ENCODE data around the gene ATP6V1G2. TPM values are rescaled to one million over a fixed set of nuclear protein-coding genes. Genes with fewer than 3 reads are reported as not detected.

ATP6V1G2 gene
- total and polyA plus RNA-seq, 2 experiments from 2014 or later, result 2.4 to 2.7 TPM

DNA sequence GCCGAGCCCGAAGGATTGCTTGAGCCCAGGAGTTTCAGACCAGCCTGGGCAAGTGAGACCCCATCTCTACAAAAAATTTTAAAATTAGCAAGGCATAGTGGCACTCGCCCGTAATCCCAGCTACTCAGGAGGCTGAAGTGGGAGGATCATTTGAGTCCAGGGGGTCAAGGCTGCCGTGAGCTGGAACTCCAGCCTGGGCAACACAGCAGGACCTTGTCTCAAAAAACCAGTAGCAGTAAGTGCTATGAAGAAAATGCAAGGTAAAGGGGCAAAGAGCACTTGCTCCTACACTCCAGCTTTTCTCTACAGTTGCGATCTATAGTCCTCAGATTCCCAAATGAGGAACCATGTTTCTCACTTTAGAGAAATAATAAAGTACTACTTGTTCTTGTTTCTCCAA, 2.8 kb downstream of the ATP6V1G2 start (continued):
- no peak for TF ChIP-seq POLR2AphosphoS5 (IDR thresholded peaks at IDR 0.05; ENCODE audit: low read depth)
- TF ChIP-seq NANOG (IDR thresholded peaks at IDR 0.05; ENCODE audit: borderline replicate concordance), result no peak
- TF ChIP-seq ZNF331 (CRISPR knock-in tag; IDR thresholded peaks at IDR 0.05; ENCODE audit: low read depth), result no peak
- no peak for TF ChIP-seq JUNB (IDR thresholded peaks at IDR 0.05; ENCODE audit: unreplicated experiment)
- no peak for TF ChIP-seq CREB1 (CRISPR knock-in tag; IDR thresholded peaks at IDR 0.05; ENCODE audit: low read depth)
- no peak for TF ChIP-seq ZNF114 (CRISPR knock-in tag; IDR thresholded peaks at IDR 0.05)

DNA sequence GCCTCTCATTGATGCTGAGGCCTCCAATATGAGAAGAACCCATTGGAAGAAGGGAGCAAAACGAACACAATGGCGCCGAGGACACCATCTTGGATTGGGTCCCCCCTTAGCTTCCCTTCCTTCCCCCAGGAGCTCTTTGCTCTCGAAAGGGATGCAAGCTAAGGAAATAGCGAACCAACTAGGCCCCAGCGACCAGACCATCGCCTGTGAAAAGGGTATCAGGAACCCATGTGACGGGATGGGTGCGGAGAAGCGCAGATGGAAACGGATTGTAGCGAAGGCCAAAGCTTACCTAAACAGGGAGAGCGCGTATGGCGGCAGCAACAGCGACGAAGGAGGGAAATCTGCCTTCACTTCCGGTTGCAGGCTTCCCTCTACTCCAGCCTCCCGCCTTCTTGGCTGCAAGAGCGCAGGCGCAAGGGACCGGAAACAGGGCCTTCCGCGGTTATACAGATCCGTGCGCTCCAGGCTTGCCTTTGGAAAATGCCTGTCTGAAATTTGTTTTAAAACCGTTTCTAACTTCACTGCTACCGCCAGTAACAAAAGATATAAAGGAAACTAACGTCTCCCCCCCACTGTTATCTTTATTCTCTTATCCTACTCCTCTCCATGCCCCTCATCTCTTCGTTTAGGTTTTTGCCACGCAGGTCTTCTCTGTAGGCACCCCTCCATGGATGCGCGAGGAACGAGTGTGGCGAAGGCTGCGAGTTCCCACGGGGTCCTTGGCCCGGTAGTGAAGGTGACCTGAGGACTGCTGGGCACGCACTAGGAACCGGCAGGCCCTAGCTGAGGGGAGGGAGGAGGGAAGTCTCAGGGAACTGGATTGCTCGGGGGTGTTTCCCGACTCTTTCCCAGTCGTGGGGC, 4.5 kb downstream of the ATP6V1G2 start, which contains the start of gene DDX39B:
Gene DDX39B (minus strand): TSS at position 346 of the 864 bp plus-strand sequence. CDS start 1,471 bp downstream, outside the sequence.
- H3K9me2 ChIP-seq (ENCODE audit: insufficient read depth), result no peaks in the 10 kb centered on the region
- peaks cover 35% of the 10 kb centered on the region for H3K36me3 ChIP-seq (ENCODE audit: insufficient read depth)
- H3K27me3 ChIP-seq (ENCODE audit: insufficient read depth), result no peaks in the 10 kb centered on the region
- peak; percentile 99 for DNase-seq (ENCODE audit: low spot score)
- peaks cover 23% of the 10 kb centered on the region for H3F3A ChIP-seq (replicated peaks; ENCODE audit: low read depth)
- H3K27ac ChIP-seq (ENCODE audit: low read depth), result peak within 1 kb of the TSS; percentile 99
- peak; percentile 74 for ATAC-seq
- Mint-ChIP-seq H3K4me3 (peak within 1 kb of the TSS; percentile 98), H3K36me3 (ENCODE audit: low read depth) (peaks cover 49% of the 10 kb centered on the region), H3K27ac (peak within 1 kb of the TSS; percentile 99), H3K27me3 (ENCODE audit: insufficient read depth, low read depth, poor library complexity) (peaks cover 16% of the 10 kb centered on the region), H3K9me3 (no peaks in the 10 kb centered on the region; the same call in 2 of the 3 replicates), H3K4me1 (peaks cover 42% of the 10 kb centered on the region)
- peaks cover 40% of the 10 kb centered on the region for H4K20me1 ChIP-seq (replicated peaks; ENCODE audit: insufficient read depth)
- H3K4me1 ChIP-seq (ENCODE audit: insufficient read depth), result peaks cover 29% of the 10 kb centered on the region
- H3K79me2 ChIP-seq (replicated peaks; ENCODE audit: insufficient read depth), result peaks cover 56% of the 10 kb centered on the region
- H2AFZ ChIP-seq, result no peak within 1 kb of the TSS
- peak within 1 kb of the TSS; percentile 94 for H3K4me2 ChIP-seq
- no peak for TF ChIP-seq JUNB (IDR thresholded peaks at IDR 0.05; ENCODE audit: unreplicated experiment)
- TF ChIP-seq POLR2AphosphoS5 (IDR thresholded peaks at IDR 0.05; ENCODE audit: low read depth), result peak; percentile 88
- TF ChIP-seq CREB1 (CRISPR knock-in tag; IDR thresholded peaks at IDR 0.05; ENCODE audit: low read depth), result peak; percentile 11; the same call in 1 of the 2 replicates
- TF ChIP-seq, protein P1, sequence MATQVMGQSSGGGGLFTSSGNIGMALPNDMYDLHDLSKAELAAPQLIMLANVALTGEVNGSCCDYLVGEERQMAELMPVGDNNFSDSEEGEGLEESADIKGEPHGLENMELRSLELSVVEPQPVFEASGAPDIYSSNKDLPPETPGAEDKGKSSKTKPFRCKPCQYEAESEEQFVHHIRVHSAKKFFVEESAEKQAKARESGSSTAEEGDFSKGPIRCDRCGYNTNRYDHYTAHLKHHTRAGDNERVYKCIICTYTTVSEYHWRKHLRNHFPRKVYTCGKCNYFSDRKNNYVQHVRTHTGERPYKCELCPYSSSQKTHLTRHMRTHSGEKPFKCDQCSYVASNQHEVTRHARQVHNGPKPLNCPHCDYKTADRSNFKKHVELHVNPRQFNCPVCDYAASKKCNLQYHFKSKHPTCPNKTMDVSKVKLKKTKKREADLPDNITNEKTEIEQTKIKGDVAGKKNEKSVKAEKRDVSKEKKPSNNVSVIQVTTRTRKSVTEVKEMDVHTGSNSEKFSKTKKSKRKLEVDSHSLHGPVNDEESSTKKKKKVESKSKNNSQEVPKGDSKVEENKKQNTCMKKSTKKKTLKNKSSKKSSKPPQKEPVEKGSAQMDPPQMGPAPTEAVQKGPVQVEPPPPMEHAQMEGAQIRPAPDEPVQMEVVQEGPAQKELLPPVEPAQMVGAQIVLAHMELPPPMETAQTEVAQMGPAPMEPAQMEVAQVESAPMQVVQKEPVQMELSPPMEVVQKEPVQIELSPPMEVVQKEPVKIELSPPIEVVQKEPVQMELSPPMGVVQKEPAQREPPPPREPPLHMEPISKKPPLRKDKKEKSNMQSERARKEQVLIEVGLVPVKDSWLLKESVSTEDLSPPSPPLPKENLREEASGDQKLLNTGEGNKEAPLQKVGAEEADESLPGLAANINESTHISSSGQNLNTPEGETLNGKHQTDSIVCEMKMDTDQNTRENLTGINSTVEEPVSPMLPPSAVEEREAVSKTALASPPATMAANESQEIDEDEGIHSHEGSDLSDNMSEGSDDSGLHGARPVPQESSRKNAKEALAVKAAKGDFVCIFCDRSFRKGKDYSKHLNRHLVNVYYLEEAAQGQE (IDR thresholded peaks at IDR 0.05; ENCODE audit: unreplicated experiment), result peak; percentile 39
- no peak for TF ChIP-seq EZH2 (IDR thresholded peaks at IDR 0.05; ENCODE audit: low read depth, unreplicated experiment)
- no peak for TF ChIP-seq STAT1 (IDR thresholded peaks at IDR 0.05; ENCODE audit: unreplicated experiment)
- H3K4me3 ChIP-seq, result peak within 1 kb of the TSS; percentile 80

Measured in GM23338 (cell line).